GM12864 (cell line): ENCODE data around the gene NLRC5.

Experiments
- DNase-seq: peaks from one replicate; pipeline ENCODE4 v3.0.0-alpha.2; 2011; ENCODE audit warnings: low read depth
- H3K4me3 ChIP-seq: 2 replicates; pipeline ENCODE4 v1.5.1; 2011; ENCODE audit warnings: mild to moderate bottlenecking, low read depth, low read length, control low read depth
- CTCF ChIP-seq: IDR thresholded peaks from 2 replicates; pipeline ENCODE4 v1.5.1; 2011; ENCODE audit warnings: low read depth, mild to moderate bottlenecking, moderate library complexity, low read length, control low read depth, inconsistent platforms; ENCODE audit errors: missing control alignments

The NLRC5 gene

GRCh38 chr16:57123974-57124674, 134.8 kb downstream of the NLRC5 start:
- TF ChIP-seq CTCF: no peak
- no peak for DNase-seq
- no peak overlapping the region for H3K4me3 ChIP-seq

- no peak for TF ChIP-seq CTCF
- no peak for DNase-seq
- H3K4me3 ChIP-seq: no peak overlapping the region
These were observed 136.0 kb downstream of the NLRC5 start for GRCh38 chr16:57125376-57125775.

- H3K4me3 ChIP-seq: no peak overlapping the region
- TF ChIP-seq CTCF: no peak
- DNase-seq: no peak
These were observed 136.6 kb downstream of the NLRC5 start for GRCh38 chr16:57125969-57126368.

GRCh38 chr16:57126411-57126810, 137.1 kb downstream of the NLRC5 start:
- H3K4me3 ChIP-seq: no peak overlapping the region
- DNase-seq: no peak
- TF ChIP-seq CTCF: no peak

GRCh38 chr16:57127037-57127763, 137.8 kb downstream of the NLRC5 start:
- no peak for TF ChIP-seq CTCF
- no peak for DNase-seq
- no peak overlapping the region for H3K4me3 ChIP-seq

- no peak for TF ChIP-seq CTCF
- H3K4me3 ChIP-seq: no peak overlapping the region
- no peak for DNase-seq
These were observed 138.5 kb downstream of the NLRC5 start for GRCh38 chr16:57127836-57128235.

GRCh38 chr16:57128771-57129389, 139.5 kb downstream of the NLRC5 start:
- DNase-seq: no peak
- TF ChIP-seq CTCF: no peak
- no peak overlapping the region for H3K4me3 ChIP-seq
